NB4 (cell line): ENCODE measurements around the gene FAM156A.
"Not testable (repeated sequence)": the region's sequence is repeated elsewhere in the genome, so short reads cannot be mapped to it uniquely, and the experiment has no call there.

Experiments
- MYC ChIP-seq: IDR thresholded peaks from 2 replicates; pipeline ENCODE4 v1.6.1; 2011; ENCODE audit warnings: low read depth, low read length
- POLR2A ChIP-seq: IDR thresholded peaks from 2 replicates; pipeline ENCODE4 v1.6.1; 2011; ENCODE audit warnings: mild to moderate bottlenecking; ENCODE audit not compliant: insufficient read length; ENCODE audit errors: extremely low read depth
- TF ChIP-seq, protein P1 (sequence below): IDR thresholded peaks from one replicate; pipeline ENCODE4 v1.5.1; 2012; ENCODE audit warnings: low read depth, low read length

DNA sequence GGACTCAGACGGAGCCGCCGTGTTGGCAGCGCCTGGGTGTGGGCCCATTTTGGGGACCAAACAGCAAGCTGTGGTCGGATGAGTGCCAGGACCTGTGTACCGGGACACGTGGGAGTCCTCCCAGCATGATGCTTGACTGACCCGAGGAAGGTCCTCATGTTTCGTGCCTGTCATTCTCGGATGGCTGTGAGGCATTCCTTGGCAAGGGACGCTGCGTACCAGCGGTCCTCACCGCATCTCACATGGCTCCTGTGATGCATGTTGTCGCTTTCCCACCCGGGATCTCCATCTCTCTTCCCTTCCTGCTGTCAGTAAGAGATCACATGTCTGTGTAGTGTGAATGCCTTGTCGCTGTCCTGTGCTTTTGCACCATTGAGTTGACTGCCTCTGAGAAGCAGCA lies 50.4 kb downstream of the FAM156A start:
- TF ChIP-seq, protein P1, sequence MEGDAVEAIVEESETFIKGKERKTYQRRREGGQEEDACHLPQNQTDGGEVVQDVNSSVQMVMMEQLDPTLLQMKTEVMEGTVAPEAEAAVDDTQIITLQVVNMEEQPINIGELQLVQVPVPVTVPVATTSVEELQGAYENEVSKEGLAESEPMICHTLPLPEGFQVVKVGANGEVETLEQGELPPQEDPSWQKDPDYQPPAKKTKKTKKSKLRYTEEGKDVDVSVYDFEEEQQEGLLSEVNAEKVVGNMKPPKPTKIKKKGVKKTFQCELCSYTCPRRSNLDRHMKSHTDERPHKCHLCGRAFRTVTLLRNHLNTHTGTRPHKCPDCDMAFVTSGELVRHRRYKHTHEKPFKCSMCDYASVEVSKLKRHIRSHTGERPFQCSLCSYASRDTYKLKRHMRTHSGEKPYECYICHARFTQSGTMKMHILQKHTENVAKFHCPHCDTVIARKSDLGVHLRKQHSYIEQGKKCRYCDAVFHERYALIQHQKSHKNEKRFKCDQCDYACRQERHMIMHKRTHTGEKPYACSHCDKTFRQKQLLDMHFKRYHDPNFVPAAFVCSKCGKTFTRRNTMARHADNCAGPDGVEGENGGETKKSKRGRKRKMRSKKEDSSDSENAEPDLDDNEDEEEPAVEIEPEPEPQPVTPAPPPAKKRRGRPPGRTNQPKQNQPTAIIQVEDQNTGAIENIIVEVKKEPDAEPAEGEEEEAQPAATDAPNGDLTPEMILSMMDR = not testable (repeated sequence)
- not testable (repeated sequence) for TF ChIP-seq MYC, POLR2A
